A549 (cell line): ENCODE results near the gene KIRREL2. TPM values are rescaled to one million over a fixed set of nuclear protein-coding genes. Genes with fewer than 3 reads are reported as not detected.
A peak's percentile ranks its signal among the peaks of the same experiment; 100 is the strongest.

Source experiments
- ATAC-seq, 2 experiments: fragments of 200-7000 bp in 1 of 2; fragments of >200 bp in 1 of 2; cut with Nextera tagmentation in 1 of 2; cut with Tn5 transposase in 1 of 2; 3 replicates each; pipeline versions ENCODE4 v1.8.0 to v1.9.1; 2018 to 2020; ENCODE audit warnings: mild to moderate bottlenecking in 1 of 2, moderate library complexity in 1 of 2
- CTCF ChIA-PET: fragments of 300-600 bp; sonication (Branson Sonifier 250); formaldehyde crosslinking; extraction: SDS; loops from one replicate; lab custom pipeline; 2021; ENCODE audit warnings: antibody characterized with exemption, inconsistent platforms; lab: Yijun Ruan, JAX
- POLR2A ChIA-PET: fragments of 350-600 bp; formaldehyde crosslinking; extraction: SDS; loops from one replicate; lab custom pipeline; 2021; ENCODE audit warnings: antibody characterized with exemption, inconsistent platforms; lab: Yijun Ruan, JAX
- DNase-seq, 2 experiments: peaks; one replicate each; pipeline versions ENCODE4 v3.0.0 to v3.0.0-alpha.2; 2011 to 2016; ENCODE audit warnings: low read depth in 1 of 2, low spot score in 1 of 2
- FAIRE-seq: peaks from 2 replicates; lab custom pipeline; 2011; peaks lifted over from hg19 to GRCh38; lab: Jason Lieb, UNC
- H3K27ac ChIP-seq, 2 experiments: fragments of >200 bp; sonication (Bioruptor Twin); formaldehyde crosslinking; 3 replicates each; pipeline ENCODE4 v1.5.1; 2016 to 2017
- H3K4me1 ChIP-seq: fragments of >200 bp; sonication (Bioruptor Twin); formaldehyde crosslinking; 3 replicates; pipeline ENCODE4 v1.6.1; 2016
- H3K4me2 ChIP-seq: fragments of >200 bp; sonication (Bioruptor Twin); formaldehyde crosslinking; 3 replicates; pipeline ENCODE4 v1.6.1; 2016
- H3K4me3 ChIP-seq: fragments of >200 bp; sonication (Bioruptor Twin); formaldehyde crosslinking; 3 replicates; pipeline ENCODE4 v1.5.1; 2016
- H3K9me3 ChIP-seq: fragments of >200 bp; sonication (Bioruptor Twin); formaldehyde crosslinking; 3 replicates; pipeline ENCODE4 v1.6.1; 2016
- CEBPB ChIP-seq, 2 experiments: fragments of >200 bp in 1 of 2; sonication (Bioruptor Twin) in 1 of 2; formaldehyde crosslinking in 1 of 2; IDR thresholded peaks; 2 replicates each; pipeline ENCODE4 v1.6.1; 2012 to 2016
- CHD4 ChIP-seq: fragments of 200-600 bp; sonication (generic); IDR thresholded peaks from 2 replicates; pipeline ENCODE4 v1.6.1; 2016; ENCODE audit warnings: antibody characterized with exemption, mild to moderate bottlenecking, borderline replicate concordance
- CTCF ChIP-seq: fragments of >200 bp; sonication (Bioruptor Twin); formaldehyde crosslinking; IDR thresholded peaks from 3 replicates; pipeline ENCODE4 v1.5.1; 2016
- EHF ChIP-seq: fragments of 250-450 bp; sonication (Bioruptor Pico); IDR thresholded peaks from 2 replicates; pipeline ENCODE4 v1.5.0; 2020; ENCODE audit warnings: mild to moderate bottlenecking
- ELK1 ChIP-seq: fragments of 150-350 bp; IDR thresholded peaks from 2 replicates; pipeline ENCODE4 v1.6.1; 2014; ENCODE audit warnings: low read depth, mild to moderate bottlenecking, low read length
- HDAC2 ChIP-seq: fragments of 200-600 bp; sonication (generic); IDR thresholded peaks from 2 replicates; pipeline ENCODE4 v1.6.1; 2016
- HES2 ChIP-seq: fragments of >200 bp; sonication (Bioruptor Twin); formaldehyde crosslinking; IDR thresholded peaks from 2 replicates; pipeline ENCODE4 v1.6.1; 2016
- JUNB ChIP-seq: fragments of >200 bp; sonication (Bioruptor Twin); formaldehyde crosslinking; IDR thresholded peaks from 2 replicates; pipeline ENCODE4 v1.6.1; 2016
- KDM5A ChIP-seq: fragments of 200-600 bp; sonication (generic); IDR thresholded peaks from 2 replicates; pipeline ENCODE4 v1.6.1; 2016; ENCODE audit warnings: antibody characterized with exemption, mild to moderate bottlenecking
- NFE2L2 ChIP-seq: fragments of 150-350 bp; conservative IDR thresholded peaks from 2 replicates; pipeline ENCODE4 v1.6.1; 2014; ENCODE audit warnings: low read length
- NPAS2 ChIP-seq: fragments of 250-450 bp; sonication (Bioruptor Pico); IDR thresholded peaks from 2 replicates; pipeline ENCODE4 v1.8.0; 2022; ENCODE audit warnings: mild to moderate bottlenecking, moderate library complexity, borderline replicate concordance
- PBX3 ChIP-seq: IDR thresholded peaks from 2 replicates; pipeline ENCODE4 v1.6.1; 2012
- RAD21 ChIP-seq, 2 experiments: fragments of >200 bp in 1 of 2; sonication (Bioruptor Twin) in 1 of 2; formaldehyde crosslinking in 1 of 2; IDR thresholded peaks in 1 of 2; conservative IDR thresholded peaks in 1 of 2; 2 replicates in 1 of 2; 3 replicates in 1 of 2; pipeline ENCODE4 v1.6.1; 2012 to 2018; ENCODE audit warnings: inconsistent platforms in 1 of 2
- RARB ChIP-seq: fragments of 250-450 bp; sonication (Bioruptor Pico); IDR thresholded peaks from 2 replicates; pipeline ENCODE4 v1.8.0; 2021; ENCODE audit warnings: mild to moderate bottlenecking, moderate library complexity
- REST ChIP-seq: fragments of 200-600 bp; sonication (generic); IDR thresholded peaks from 2 replicates; pipeline ENCODE4 v1.6.1; 2016; ENCODE audit warnings: antibody characterized with exemption, mild to moderate bottlenecking, moderate library complexity
- RNF2 ChIP-seq: fragments of 200-600 bp; sonication (generic); IDR thresholded peaks from 2 replicates; pipeline ENCODE4 v1.6.1; 2016; ENCODE audit warnings: low read depth, mild to moderate bottlenecking, antibody characterized with exemption, moderate library complexity, borderline replicate concordance
- SMC3 ChIP-seq: fragments of >200 bp; sonication (Bioruptor Twin); formaldehyde crosslinking; IDR thresholded peaks from 3 replicates; pipeline ENCODE4 v1.6.1; 2018; ENCODE audit warnings: inconsistent platforms
- ZC3H11A ChIP-seq: fragments of 450-650 bp; IDR thresholded peaks from 2 replicates; pipeline ENCODE4 v1.6.1; 2014; ENCODE audit warnings: antibody characterized with exemption, mild to moderate bottlenecking
- ZFP36 ChIP-seq: fragments of 450-650 bp; IDR thresholded peaks from 2 replicates; pipeline ENCODE4 v1.6.1; 2014; ENCODE audit warnings: borderline replicate concordance; ENCODE audit not compliant: partially characterized antibody
- WGBS: methylation state at CpG from one replicate; pipeline ENCODE4 v1.1.6; 2017; ENCODE audit errors: missing lambda C conversion rate; 5-methylcytosine and 5-hydroxymethylcytosine counted together
- polyA plus RNA-seq, 4 experiments: library from polyadenylated mRNA; depleted of rRNA in 3 of 4; stranded (reverse); fragments of >200 nt; fragmentation: RNase III in 1 of 4; extraction: RNeasy Plus Mini Kit Qiagen cat#74134 plus additional on column Dnase treatment in 1 of 4; gene quantifications; 2 replicates in 3 of 4; 3 replicates in 1 of 4; pipeline ENCODE4 v1.2.3, GENCODE V29; 2011 to 2017

The KIRREL2 gene
- polyA plus RNA-seq, 2 of the 4 experiments (the other 2 are of a cell fraction): 0.26 to 0.54 TPM

GRCh38 chr19:35860818-35861639 is 4.3 kb downstream of the KIRREL2 start:
- FAIRE-seq (no peak), DNase-seq (no peak), ATAC-seq (peak; percentile 5 to 7; a peak in 1 of 6 replicates)
- ChIA-PET CTCF (interaction anchor here (0.8 to 5.1 kb wide), 4 partner anchors 12 to 71 kb away, joined by 3 to 23 read pairs (median 4); no protein-coding TSS in a partner anchor), POLR2A (interaction anchor here (1.6 kb wide), 1 partner anchor 9 kb away, joined by 3 read pairs; no protein-coding TSS in a partner anchor)
- H3K9me3 ChIP-seq: no peaks in the 10 kb centered on the region
- peaks cover 4% of the 10 kb centered on the region; the same call in 1 of the 3 replicates for H3K4me1 ChIP-seq
- no peak overlapping the region for H3K4me3 ChIP-seq
- 84% methylated on average over 55 of the region's 55 CpGs for WGBS
- no peak overlapping the region for H3K27ac ChIP-seq
- TF ChIP-seq KDM5A: no peak
- no peak for TF ChIP-seq JUNB
- TF ChIP-seq ZC3H11A: no peak
- TF ChIP-seq RNF2: no peak
- TF ChIP-seq RAD21 (conservative IDR thresholded peaks at IDR 0.05 in 1 of 2, IDR thresholded peaks at IDR 0.05 in 1 of 2): no peak
- TF ChIP-seq ZFP36: no peak
- TF ChIP-seq PBX3: no peak
- TF ChIP-seq ELK1: no peak
- TF ChIP-seq REST: no peak
- no peak for TF ChIP-seq NFE2L2
- no peak for TF ChIP-seq NPAS2 (CRISPR knock-in tag)
- no peak for TF ChIP-seq RARB (CRISPR knock-in tag)
- TF ChIP-seq CEBPB (IDR thresholded peaks at IDR 0.05): no peak
- no peak for TF ChIP-seq HES2
- TF ChIP-seq CHD4: no peak
- no peak for TF ChIP-seq EHF (CRISPR knock-in tag)
- no peak for TF ChIP-seq SMC3
- no peak for TF ChIP-seq CTCF
- no peak for TF ChIP-seq HDAC2
- no peak overlapping the region for H3K4me2 ChIP-seq
